CD4-positive, alpha-beta T cell treated with Interleukin-21 for 1 hour (primary cell): ENCODE results near the gene CAVIN4.

Experiments
- DNase-seq: peaks from one replicate; pipeline ENCODE4 v3.0.0-alpha.2; 2020

The CAVIN4 gene, protein sequence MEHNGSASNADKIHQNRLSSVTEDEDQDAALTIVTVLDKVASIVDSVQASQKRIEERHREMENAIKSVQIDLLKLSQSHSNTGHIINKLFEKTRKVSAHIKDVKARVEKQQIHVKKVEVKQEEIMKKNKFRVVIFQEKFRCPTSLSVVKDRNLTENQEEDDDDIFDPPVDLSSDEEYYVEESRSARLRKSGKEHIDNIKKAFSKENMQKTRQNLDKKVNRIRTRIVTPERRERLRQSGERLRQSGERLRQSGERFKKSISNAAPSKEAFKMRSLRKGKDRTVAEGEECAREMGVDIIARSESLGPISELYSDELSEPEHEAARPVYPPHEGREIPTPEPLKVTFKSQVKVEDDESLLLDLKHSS

DNA sequence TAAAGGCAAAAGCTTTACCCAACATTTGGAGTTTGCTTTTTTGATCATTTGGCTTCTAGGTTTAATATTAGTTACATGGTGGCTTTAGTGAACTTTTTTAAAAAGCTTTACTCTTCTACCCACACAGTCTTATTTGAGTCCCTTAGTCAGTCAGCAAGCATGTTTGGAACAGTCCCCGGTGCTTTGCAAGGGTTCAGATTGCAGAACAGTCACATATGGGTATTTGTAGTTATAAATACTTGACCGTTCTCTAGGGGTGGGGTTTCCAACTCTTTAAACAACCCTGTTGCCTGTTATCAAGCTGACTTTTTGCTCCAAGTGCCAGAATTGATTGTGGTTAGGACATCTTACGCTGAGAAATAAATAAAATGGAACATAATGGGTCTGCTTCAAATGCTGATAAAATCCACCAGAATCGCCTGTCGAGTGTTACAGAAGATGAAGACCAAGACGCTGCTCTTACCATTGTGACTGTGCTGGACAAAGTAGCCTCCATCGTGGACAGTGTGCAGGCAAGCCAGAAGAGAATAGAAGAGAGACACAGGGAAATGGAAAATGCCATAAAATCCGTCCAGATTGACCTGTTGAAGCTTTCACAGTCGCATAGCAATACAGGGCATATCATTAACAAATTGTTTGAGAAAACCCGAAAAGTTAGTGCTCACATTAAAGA, at the start of gene CAVIN4:
Gene CAVIN4 (plus strand): TSS at position 304 of the 673 bp plus-strand sequence. CDS start 65 bp downstream, at position 369.
- DNase-seq: no peak

DNA sequence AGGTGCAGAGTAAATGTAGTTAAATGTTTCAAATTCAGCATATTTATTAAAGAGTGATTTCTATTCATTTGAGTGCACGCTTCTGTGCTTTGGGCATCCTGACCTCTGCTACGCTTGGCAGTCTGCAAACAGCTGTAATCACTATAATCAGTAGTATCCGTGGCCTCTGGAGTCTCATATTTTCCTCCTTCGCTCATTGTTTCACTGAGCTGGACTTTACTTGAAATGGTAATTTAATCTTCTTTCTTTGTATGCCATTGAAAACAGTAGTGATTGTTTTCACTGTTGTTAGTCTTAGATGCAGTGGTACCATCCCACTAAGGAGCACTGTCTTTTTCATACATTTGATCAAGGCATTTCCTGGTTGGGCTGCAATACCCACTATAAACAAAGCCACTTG, 43.5 kb upstream of the CAVIN4 start:
- DNase-seq: no peak

DNA sequence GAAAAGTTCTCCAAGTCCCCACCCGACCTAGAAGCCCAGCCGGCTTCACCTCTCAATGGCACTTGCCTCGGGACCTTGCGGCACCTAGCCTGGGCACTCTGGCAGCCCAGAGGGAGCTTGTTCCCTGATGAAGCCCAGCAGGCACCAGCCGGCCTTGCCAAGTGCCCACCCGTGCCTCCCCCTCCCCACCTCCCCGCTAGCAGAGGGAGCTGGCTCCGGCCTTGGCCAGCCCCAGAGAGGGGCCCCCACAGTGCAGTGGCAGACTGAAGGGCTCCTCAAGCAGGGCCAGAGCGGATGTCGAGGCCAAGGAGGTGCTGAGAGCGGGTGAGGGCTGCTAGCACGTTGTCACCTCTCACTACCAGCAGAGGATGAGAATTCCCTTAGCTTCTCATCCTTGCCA, 37.6 kb upstream of the CAVIN4 start:
- DNase-seq: no peak

DNA sequence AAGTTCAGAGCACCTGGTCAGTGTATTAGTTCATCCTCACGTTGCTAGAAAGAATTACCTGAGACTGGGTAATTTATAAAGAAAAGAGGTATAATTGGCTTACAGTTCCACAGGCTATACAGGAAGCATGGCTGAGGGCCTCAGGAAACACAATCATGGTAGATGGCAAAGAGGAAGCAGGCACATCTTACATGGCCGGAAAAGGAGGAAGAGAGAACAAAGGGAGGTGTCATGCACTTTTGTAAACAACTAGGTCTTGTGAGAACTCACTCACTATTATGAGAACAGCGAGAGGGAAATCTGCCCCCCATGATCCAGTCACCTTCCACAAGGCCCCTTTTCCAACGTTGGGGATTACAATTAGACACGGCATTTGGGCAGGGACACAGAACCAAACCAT, 28.8 kb upstream of the CAVIN4 start:
- DNase-seq: no peak

DNA sequence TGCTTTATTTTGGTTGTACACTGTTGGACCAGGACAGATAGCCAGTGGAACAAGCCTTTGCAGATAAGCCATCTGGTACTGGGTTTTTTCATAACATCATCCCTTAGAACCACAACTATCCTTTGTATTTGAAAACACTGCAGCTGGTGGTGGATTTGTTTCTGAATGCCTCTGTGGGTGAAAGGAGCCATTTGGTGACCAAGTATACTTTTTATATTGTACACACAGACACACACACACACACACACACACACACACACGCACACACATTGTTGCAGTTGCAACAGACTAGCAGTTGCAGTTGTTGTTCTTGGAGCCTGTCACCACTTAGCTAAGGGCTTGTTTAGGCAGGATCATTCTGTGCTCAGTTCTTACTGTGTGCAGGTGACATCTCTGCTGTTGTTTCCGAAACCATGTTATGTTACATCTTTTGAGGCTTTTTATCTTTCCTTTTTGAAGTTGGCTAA, 22.9 kb upstream of the CAVIN4 start:
- DNase-seq: no peak

DNA sequence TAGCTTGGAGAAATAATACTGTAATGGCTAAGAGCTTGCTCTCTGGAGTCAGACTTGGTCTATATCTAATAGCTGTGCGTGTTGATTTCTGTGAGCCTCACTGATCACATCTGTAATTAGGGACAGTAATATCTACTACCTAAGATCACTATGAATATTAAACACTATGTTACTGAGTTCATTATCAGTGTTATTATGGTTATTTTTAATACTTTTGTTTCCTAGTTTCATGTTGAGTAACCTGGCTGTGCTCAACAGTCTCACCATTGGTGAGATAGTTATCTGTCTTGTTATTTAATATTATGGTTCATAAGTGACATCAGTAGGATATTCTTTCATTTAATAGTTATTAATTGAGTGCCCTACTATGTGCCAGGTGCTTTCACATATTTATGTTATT, 22.4 kb upstream of the CAVIN4 start:
- DNase-seq: no peak

DNA sequence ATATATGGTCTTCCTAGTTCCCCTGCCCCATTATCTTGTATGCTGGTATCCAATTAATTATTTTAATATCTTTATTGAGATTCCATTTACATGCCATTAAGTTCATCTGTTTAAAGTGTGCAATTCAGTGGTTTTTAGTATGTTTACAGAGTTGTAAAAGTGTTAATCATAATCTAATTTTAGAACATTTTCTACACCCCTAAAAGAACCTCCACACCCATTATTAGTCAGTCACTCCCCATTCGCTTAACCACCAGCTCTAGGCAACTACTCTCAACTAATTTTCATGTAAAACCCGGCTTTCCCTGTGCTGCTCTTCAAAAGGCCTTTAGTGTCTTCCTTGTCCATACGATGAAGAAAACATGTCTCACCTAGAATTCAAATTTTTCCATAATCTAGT, 20.8 kb upstream of the CAVIN4 start:
- no peak for DNase-seq

DNA sequence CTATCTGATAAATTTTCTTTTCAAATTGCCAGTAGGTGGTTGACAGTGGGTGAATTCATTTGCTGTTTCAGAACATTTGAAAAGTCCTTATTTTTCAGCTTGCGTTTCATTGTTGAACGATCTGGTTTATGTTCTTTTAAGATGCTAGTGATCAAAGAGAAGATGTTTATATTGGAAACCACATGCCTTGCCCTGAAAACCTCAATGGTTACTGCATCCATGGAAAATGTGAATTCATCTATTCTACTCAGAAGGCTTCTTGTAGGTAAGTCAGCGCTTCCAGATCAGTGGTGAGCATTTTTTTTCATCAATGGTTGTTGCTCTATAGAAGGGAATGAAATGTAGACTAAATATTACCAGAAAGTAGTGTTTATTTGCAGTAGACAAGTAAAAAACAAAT, 16.6 kb upstream of the CAVIN4 start:
- DNase-seq: no peak

DNA sequence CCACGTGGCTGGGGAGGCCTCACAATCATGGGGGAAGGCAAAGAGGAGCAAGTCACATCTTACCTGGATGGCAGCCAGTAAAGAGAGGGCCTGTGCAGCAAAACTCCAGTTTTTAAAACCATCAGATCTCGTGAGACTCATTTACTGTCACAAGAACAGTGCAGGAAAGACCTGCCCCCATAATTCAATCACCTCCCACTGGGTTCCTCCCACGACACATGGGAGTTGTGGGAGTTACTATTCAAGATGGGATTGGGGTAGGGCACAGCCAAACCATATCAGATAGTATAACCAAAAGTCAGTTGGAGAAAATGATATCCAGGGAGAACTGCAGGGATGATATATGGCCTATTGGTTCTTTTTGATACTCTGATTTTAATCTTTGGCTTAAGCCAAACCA, 10.0 kb upstream of the CAVIN4 start:
- no peak for DNase-seq

DNA sequence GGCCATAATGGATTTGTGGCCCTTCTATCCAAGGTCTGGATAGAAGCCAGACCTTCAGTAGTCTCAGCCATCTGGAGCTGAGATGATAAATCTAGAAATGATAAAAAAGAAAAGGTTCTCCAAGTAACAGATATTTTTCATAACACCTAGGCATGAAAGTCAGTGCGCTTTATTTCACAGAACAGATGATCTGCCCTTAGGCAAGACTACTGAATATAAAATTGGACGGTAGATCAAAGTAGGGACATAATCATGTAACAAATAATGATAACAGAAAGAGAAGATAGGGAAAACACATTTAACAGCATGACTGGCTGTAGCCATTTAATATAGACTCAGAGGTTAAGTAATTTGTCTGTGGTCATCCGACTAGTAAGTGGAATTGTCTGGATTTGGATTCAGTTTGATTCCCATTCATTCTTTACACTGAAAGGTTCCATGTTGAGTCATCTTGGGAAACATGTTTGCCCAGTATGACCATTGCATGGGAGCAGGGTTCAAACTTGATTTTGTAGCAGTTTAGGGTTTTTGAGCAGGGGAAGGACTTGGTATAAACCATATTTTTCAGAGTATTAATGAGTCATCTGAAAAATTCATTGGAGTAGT, 4.1 kb upstream of the CAVIN4 start:
- DNase-seq: no peak

DNA sequence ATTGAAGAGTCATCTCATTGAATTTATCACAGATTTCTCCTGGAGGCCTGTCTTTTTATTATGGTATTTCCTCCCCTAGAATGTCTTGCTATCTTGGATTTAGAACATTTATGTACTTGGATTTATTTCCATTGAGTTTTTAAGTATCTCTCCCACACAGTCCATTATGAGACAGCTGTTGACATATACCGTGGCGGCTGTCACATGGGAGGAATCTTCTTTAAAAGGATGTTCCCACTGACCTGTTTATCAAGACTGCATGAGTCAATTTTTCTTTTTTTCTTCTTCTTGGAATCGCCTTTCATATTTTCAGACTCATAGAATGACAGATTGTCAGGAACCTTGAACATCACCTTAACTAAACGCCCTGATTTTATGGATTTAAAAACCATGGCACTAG, 2.9 kb upstream of the CAVIN4 start:
- DNase-seq: no peak

DNA sequence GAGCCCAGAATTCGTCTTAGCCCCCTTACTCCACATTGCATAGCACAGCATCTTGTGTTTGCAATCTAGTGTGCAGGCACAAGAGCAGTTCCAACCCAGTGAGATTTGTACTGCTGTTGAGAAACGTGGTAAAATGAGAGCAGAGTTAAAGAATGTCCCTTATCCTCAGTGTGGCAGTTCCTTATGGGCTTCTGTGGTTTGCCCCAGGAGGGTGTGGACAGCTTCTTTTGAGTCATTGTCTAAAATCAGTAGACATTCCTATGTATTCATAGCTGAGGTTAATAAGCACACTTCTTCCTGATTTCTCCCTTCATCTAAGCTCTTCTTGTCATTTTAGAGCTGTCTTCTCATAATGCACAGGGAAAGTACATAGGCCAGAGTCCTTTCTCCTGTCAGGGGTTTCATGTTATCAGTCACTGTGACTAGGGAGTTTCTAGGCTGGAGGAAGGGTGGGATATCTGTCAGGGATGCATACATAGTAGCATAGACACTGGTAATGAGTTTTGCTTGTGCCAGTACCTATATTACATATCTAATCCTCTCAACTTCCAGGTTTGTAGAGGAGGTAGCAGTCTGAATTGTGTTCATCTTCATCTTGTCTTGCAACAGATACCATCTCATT, 2.0 kb upstream of the CAVIN4 start:
- DNase-seq: no peak

DNA sequence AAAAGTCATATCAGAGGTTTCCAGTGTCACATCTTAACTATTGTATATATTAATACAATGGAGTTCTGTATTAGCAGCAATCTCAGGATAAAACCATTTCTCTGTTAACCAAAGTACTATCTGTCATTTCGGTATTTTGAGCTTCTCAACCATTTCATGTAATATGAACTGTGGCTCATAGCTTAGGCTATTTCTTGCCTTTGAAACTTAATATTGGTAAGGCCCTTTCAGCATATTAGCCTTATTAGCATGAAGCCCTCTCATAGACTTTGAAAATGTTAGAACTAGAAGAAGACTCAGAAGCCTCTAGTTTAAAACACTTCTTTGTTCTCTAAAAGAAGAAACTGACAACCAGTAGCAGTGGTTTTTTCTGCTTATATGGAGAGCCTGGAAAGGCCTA, 731 bp downstream of the CAVIN4 start:
- DNase-seq: no peak

DNA sequence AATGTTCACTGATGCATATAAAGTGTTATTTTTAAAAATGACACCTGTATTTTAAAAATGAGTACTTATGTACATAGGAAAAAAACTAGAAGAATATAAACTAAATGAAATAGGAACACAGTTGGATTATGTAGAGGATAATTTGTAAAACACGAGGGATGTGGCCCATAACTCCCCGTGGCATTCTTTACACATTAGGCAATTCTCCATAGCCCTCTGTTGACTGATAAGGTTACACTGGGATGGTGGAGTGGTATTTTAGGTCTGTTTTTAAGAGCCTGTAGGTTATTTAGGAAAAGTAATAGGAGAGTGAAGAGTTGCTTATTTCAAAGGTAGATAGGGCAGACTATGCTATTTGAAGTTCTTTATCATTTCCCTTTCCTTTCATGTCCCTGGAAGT, 1.8 kb downstream of the CAVIN4 start:
- no peak for DNase-seq

DNA sequence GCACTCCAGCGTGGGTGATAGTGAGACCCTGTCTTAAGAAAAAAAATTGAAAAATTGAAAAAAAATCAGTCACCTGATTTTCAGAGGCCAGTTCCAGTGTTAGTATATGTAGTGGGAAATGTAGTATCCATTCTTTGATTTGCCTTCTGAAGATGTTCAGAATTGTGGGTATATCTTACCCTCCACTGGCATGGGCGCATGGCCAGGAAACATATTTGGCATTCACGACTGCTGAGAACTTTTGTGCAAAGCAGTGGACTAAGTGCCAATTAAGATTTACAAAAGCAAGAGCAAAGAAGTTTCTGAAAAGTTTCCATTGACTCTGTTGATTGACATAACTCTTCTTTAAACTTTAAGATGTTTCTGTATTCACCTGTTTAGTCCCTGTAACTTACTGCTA, 2.4 kb downstream of the CAVIN4 start:
- DNase-seq: no peak

DNA sequence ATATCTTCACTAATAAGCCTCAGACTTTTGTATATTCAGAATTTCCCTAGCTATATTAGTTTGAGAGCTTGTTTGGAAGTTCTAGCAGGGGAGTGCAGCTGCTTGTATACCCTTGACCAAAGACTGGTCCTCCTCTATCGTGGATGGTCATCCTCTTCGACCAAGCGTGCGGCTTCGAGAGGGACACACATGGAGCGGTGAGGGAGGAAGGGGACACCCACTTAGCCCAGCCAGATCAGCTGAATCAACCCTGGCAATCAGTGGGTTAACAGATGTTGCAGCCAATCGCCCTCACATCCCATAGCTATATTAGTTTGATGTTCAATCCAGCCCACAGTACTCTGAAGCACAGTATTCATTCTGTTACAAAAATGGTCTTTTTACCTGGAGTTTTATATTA, 3.2 kb downstream of the CAVIN4 start:
- no peak for DNase-seq

DNA sequence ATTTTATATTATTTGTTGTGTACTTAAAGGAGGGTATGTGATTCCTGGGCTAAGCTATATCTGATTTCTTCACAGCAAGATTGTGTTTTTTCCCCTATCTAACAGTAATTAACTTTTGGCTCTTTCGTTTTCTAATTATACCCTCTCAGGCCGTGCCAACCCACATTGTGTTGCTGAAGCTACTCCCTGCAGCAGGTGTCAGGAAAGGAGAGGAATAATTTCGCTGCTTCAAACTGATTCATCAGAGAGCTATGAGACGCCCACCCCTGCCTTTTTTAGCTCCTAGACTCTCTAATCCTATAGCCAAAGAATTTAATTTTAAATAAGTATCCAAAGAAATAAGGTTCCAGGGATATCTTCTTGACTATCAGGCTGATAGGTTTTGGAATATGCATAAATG, 3.8 kb downstream of the CAVIN4 start:
- DNase-seq: no peak

DNA sequence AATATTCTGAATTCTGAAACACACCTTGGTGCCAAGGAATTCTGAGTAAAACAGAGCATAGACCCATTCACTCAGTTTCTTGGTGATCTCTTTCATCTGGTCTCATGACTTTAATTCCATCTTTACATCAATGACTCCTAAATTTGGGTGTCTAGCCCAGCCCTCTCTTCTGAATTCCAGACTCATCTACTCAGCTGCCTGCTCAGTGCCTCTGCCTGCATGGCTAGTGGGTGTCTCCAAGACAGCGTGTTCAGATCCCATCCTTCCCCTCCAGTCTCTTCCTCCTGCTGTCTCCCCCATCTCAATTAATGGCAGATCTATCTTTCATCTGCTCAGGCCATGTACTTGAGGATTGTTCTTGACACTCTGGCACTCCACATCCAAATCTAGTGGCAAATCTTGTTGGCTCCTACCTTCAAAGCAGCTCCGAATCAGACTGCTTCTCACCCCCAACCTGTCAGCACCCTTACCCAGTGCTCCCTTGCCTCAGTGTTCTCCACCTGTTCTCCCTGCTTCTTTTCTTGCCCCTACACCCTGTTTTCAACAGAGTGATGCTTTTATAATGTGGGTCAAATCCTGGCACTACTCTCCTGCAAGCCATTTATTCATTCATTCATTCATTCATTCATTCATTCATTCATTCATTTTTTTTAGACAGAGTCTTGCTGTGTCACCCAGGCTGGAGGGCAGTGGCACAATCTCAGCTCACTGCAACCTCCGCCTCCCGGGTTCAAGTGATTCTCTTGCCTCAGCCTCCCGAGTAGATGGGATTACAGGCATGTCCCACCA, 5.3 kb downstream of the CAVIN4 start:
- DNase-seq: no peak

DNA sequence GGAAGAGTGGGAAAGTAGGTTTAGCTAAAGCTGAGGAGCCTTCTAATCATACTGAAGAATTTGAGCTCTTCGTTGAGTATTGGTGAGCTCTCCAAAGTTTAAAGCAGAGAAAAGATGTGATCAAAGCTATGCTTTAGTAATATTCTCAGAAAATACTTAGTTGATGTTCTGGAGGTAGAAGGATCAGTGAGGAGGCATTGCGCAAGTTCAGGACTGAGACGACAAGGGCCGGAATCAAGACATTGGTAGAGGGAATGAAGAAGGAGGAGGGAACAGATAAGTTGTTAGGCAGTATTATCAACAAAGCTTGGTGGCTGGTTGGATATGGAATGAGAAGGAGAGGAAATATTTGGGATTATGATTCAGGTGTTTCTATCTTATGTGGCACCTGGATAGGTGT, 7.1 kb downstream of the CAVIN4 start:
- DNase-seq: no peak

DNA sequence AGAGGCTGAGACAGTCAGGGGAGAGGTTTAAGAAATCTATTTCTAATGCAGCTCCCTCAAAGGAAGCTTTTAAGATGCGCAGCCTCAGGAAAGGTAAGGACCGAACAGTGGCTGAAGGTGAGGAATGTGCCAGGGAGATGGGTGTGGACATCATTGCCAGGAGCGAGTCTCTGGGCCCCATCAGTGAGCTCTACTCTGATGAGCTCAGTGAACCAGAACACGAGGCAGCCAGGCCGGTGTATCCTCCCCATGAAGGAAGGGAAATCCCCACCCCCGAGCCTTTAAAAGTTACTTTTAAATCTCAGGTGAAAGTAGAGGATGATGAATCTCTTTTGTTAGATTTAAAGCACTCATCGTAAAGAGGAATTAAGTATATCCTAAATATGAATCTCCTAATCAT, 8.2 kb downstream of the CAVIN4 start:
- DNase-seq: no peak

DNA sequence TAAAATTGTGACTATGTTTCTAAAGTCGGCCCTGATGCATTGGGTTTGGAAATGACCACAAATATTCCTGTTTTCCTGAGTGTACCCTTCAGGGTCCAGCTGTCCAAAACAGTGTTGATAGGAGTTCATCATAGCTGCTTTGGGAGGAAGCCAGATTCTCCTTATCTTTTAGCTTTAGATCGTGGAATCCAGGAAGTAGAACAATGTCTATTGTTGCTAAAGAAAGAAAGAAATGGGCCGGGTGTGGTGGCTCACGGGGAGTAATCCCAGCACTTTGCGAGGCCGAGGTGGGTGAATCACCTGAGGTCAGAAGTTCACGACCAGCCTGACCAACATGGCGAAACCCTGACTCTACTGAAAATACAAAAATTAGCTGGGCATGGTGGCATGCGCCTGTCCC, 9.5 kb downstream of the CAVIN4 start:
- no peak for DNase-seq

DNA sequence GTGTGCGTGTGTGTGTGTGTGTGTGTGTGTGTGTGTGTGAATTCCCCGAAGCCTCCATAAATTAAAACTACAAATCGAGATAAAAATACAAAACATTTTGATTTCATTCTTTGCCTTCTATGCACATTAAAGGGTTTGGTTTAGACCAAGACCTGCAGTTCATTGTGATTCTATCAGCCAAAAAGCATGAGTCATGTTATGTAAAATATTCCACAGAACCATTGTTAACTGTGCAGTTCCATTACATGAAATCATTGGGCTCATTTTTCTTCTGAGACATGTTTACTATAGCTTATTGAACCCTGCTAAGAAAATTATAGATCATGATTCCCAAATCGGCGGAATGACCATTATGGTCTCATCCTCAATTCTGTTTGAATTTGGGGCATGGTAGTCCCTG, 11.7 kb downstream of the CAVIN4 start:
- DNase-seq: no peak

DNA sequence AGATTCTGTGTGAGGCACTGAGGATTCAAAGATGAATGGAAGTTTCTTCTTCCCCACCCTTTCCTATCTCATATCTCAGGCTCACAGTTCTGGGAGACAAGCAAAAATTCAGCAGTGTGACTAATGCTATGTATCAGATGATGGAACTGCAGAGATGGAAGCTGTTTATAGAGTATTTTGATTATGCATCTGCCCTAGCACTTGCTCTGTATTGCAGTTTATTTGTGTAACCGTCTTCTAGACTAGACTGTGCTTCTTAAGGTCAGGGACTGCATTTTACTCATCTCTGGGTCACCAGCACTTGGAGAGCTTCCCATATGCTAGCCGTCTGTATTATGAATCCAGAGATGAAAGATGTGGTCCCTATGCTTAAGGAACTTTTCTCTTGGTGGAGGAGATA, 12.6 kb downstream of the CAVIN4 start:
- no peak for DNase-seq
